ENCODE measurements around the gene MTG2. TPM values are rescaled to one million over a fixed set of nuclear protein-coding genes. Genes with fewer than 3 reads are reported as not detected.

The MTG2 gene
- total RNA-seq: 24.2 TPM

GRCh38 chr20:62182469-62183425 is at the start of gene MTG2:
MTG2 (plus strand) TSS chr20:62183028; CDS start chr20:62193421, 10,393 bp downstream.
- DNase-seq: peak; percentile 98

- DNase-seq: no peak
Observed at GRCh38 chr20:62133051-62133845, 49.6 kb upstream of the MTG2 start.

GRCh38 chr20:62133864-62134263 is 49.0 kb upstream of the MTG2 start:
- no peak for DNase-seq

- no peak for DNase-seq
Observed at GRCh38 chr20:62134735-62135231, 48.0 kb upstream of the MTG2 start.

GRCh38 chr20:62135573-62136266 is 47.1 kb upstream of the MTG2 start:
- no peak for DNase-seq

GRCh38 chr20:62136283-62137091 is 46.3 kb upstream of the MTG2 start:
- peak; percentile 79 for DNase-seq

- no peak for DNase-seq
Observed at GRCh38 chr20:62137092-62137384, 45.8 kb upstream of the MTG2 start.

GRCh38 chr20:62137478-62138203 is 45.2 kb upstream of the MTG2 start:
- no peak for DNase-seq

- DNase-seq: no peak
Observed at GRCh38 chr20:62138204-62138543, 44.7 kb upstream of the MTG2 start.

GRCh38 chr20:62138912-62139311 is 43.9 kb upstream of the MTG2 start:
- DNase-seq: no peak

GRCh38 chr20:62139636-62140035 is 43.2 kb upstream of the MTG2 start:
- DNase-seq: no peak

GRCh38 chr20:62141043-62141396 is 41.8 kb upstream of the MTG2 start:
- no peak for DNase-seq

GRCh38 chr20:62141397-62142251 is 41.2 kb upstream of the MTG2 start:
- DNase-seq: no peak

GRCh38 chr20:62142252-62143080 is 40.4 kb upstream of the MTG2 start:
- no peak for DNase-seq

GRCh38 chr20:62143081-62143956 is 39.5 kb upstream of the MTG2 start, which contains the start of the genes PSMA7 and SS18L1:
PSMA7 (minus strand) TSS chr20:62143394; CDS start chr20:62143303, 91 bp downstream.
SS18L1 (plus strand) TSS chr20:62143769; CDS start chr20:62143821, 52 bp downstream.
- DNase-seq: peak; percentile 95

GRCh38 chr20:62143957-62144825 is 38.6 kb upstream of the MTG2 start:
- peak; percentile 67 for DNase-seq

- DNase-seq: no peak
Observed at GRCh38 chr20:62145688-62146018, 37.2 kb upstream of the MTG2 start.
